NCI-H2227 treated with DMSO at 0.1 percent for 48 hours (cell line): ENCODE results near the gene HOXB2.

Experiments
- DNase-seq: peaks from one replicate; lab custom pipeline; 2025; lab: John Stamatoyannopoulos, UW

HOXB2 gene

DNA sequence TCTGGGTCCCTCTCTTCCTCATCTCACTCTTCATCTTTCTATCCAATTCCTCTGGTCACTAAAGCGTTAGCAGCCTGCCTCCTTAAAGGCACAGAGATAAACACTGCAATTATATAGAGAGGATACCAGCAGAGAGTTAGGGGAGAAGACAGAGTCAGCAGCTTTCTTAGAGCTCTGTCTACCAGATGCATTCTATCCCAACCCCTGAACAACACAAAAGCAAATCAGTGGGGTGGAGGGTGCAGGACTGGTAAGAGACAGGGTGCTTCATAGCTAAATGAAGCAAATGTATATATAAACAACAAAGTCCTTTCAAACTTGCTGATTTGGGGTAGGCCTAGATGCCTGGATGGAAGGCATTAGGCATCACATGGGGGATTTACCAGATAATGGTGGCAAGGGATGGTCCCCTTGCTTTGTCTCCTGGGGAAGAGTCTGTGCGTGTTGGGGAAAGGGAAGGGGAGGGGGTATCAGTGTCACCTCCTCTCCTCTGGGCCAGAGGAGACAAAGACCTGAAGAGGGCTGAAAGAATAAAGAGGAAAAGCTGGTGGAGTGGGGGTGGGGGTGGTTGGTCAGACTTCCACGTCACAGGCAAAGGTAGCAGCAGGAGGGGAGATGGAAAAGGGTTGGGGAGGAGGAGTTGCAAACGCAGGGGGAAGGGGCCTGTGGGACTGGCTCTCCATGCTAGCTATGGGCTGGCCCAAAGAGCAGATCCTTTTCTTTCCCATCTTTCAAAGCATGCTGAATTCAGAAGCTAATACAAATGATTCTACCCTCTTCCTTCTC is 21.2 kb upstream of the HOXB2 start:
- DNase-seq: no peak

DNA sequence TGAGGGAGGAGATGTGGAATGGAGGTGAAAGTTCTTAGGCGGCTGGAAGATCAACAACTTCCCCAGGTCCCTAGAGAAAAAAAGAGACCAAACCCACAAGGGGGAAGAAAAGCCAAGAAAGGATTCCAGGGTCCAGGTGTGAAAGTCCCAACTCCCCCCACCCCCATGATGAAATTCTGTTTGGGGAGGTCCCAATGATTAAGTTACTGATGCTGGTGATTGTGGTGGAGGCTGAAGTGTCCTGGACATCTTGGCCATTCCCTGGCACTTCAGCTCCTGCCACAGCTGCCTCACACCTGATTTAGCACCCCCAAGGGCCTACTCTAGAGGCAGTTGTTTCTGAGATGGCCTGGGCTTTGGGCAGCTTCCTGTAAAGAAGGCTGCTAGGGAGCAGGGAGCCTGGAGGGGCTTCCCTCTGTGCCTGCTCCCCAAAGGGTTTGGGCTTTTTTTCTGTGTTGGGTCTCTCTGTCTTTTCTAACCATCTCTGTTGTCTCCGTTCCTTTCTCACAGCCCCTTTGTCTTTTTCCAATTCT is 20.2 kb upstream of the HOXB2 start:
- no peak for DNase-seq

- no peak for DNase-seq
Observed at GRCh38 chr17:48564188-48565021, 19.5 kb upstream of the HOXB2 start.

- no peak for DNase-seq
Observed at GRCh38 chr17:48563867-48564187, 18.9 kb upstream of the HOXB2 start.

GRCh38 chr17:48563385-48563838 is 18.5 kb upstream of the HOXB2 start:
- DNase-seq: no peak

- no peak for DNase-seq
Observed at GRCh38 chr17:48562934-48563333, 18.0 kb upstream of the HOXB2 start.

GRCh38 chr17:48561884-48562810 is 17.2 kb upstream of the HOXB2 start:
- no peak for DNase-seq

GRCh38 chr17:48559840-48560817 is 15.2 kb upstream of the HOXB2 start:
- no peak for DNase-seq

DNA sequence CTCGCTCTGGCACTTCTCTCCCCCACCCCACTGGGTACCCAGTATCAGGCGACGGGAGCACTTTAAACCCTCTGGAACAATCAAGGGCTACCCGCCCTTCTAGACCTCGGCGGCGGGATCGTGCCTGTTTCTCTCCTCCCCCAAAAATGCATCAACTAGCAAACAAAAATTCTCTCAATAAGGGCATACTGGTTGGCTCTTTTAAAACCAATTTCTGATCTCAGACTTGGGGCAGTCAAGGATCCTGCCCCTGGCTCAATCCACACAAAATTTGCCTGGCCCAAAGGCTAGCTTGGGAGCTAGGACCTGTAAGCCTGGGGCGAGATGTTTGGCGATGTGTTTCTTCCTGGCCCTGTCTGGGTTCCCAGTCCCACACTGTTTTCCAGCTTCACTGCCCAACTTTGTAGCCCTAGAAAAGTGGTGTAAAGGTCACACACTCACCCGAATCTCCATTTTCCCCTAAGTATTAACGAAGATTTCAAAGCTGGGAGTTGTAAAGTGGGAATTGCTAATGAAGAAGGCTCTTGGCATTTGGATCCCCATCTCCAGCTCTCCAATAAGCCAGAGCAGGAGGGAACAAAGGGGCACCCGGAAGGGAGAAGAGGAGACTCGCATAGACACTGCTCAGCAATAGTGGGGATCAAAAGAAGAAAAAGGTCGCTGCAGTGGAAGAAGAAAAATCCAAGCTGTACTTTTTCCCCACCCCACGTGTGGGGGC is 14.4 kb upstream of the HOXB2 start:
- DNase-seq: no peak

DNA sequence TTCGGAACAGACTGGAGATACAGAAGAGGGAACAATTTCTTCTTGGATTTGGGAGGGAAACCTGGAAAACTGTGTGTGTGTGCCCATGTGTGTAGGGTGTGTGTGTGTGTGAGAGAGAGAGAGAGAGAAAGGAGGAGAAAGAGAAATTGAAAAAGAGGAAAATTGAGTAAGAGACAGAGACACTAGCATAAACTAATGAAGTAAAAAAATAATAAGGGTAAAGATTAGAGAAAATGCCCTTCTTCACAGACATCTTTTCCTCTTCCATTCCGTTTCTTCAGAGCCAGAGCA is 13.9 kb upstream of the HOXB2 start:
- DNase-seq: no peak

DNA sequence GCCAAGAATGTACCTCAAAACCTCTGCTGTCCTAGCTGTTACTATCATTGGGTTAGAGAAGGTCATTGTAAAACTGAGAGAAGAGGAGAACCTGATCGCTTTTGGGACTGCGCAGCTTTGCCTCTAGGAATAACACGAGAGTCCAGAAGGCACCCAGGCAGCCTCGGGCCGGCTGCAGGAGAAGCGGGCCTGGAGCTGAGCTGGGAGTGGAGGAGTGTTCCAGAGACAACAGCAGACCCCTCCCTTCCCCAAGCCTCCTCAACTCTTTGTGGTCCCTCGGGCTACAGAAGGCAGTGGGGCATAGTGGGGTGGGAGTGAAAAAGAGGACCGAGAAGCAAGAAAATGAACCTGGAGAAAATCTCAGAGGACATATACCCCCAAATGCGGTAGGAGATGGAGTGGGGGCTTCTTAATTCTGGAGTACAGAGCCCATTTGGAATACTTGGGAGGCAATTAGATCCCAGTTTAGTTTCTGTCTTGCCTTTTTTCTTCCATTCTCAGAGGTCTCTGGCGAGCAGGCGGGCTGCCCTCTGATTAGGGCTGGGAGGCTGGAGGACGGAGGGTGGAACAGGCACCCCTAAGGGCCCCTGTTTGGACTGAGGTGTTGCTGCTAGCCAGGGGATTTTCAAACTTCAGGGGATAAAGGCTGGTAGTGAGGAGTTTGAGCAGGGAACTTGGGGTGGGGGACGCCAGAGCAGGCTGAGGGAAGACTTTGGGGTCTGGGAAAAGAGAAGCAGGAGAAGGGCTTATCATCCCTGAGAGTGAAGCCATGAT is 13.3 kb upstream of the HOXB2 start:
- no peak for DNase-seq

DNA sequence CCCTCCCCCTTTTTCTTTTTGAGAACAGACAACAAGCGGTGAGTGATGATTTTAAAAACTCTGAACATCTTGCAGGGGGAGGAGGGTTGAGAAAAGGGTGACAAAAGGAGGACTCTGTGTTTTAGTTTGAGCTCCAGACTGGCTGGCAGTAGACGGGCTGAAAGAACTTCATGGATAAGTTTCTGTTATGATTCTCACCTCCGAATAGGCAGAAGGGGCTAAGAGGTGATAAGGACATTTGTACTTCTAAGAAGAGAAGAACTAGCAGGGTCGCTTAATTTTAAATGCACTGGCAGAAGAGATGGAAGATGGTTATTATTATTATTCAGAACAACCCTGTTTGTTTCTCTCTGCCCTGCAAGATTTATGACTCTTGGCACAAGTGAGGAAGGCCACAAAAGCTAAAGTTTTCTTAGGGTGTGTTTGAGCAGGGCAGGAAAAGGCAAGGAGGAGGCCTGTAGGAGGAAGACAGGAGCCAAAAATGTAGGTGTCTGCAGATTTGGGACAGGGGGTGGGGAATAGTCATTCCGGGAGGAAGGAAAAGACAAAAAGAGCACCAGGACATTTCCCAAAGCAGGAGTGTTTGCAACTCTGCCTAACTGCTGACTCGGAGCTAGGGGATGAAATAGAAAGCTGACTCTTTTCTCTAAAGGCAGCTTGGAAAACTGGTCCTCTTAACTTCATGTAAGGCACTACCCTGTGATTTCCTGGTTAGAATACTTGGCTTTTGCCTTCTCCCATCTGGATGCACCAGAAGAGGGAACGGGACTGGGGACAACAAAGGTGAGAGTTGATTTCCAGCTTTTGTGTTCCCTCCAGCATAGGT is 11.9 kb upstream of the HOXB2 start:
- no peak for DNase-seq

DNA sequence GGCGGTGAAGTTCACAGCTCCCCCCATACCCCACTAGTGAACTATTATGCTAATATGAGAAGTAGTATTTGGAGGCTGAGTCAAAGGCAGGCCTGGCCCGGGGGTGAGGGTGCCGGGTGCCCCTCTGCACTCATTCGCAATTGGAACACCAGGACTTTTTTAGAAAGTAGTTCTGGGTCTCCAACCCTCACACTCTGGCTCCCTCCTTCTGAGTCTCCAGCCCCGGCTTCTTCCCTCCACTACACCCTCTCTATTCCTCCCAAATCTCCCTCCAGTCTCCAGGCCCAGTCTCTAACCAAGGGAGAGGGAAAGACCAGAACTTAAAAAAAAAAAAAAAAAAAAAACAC is 11.3 kb upstream of the HOXB2 start:
- no peak for DNase-seq

- DNase-seq: peak; percentile 84
Observed at GRCh38 chr17:48555258-48556228, 10.6 kb upstream of the HOXB2 start.

GRCh38 chr17:48554412-48555257 is 9.7 kb upstream of the HOXB2 start:
- no peak for DNase-seq

- DNase-seq: no peak
Observed at GRCh38 chr17:48553826-48554225, 8.9 kb upstream of the HOXB2 start.

- DNase-seq: no peak
Observed at GRCh38 chr17:48553190-48553547, 8.3 kb upstream of the HOXB2 start.
